ENCODE measurements around the gene PRC1.
"Not testable (repeated sequence)": the region's sequence is repeated elsewhere in the genome, so short reads cannot be mapped to it uniquely, and the experiment has no call there.

- not testable (repeated sequence) for TF ChIP-seq CTCF (conservative IDR thresholded peaks at IDR 0.05); ZFX (IDR thresholded peaks at IDR 0.05)
Observed at GRCh38 chr15:90922712-90923322, 71.5 kb downstream of the PRC1 start.

All from C4-2B (cell line).